CD4-positive, alpha-beta T cell (primary cell): ENCODE data around the gene C6orf89. TPM values are rescaled to one million over a fixed set of nuclear protein-coding genes. Genes with fewer than 3 reads are reported as not detected.
A peak's percentile ranks its signal among the peaks of the same experiment; 100 is the strongest.
"Not testable (repeated sequence)": the region's sequence is repeated elsewhere in the genome, so short reads cannot be mapped to it uniquely, and the experiment has no call there.

Source experiments
- ATAC-seq: fragments of 200-7000 bp; cut with Tn5 transposase; one replicate; pipeline ENCODE4 v1.10.0; 2022; ENCODE audit warnings: mild to moderate bottlenecking; ENCODE audit not compliant: poor library complexity
- CTCF ChIA-PET: fragments of 350-600 bp; sonication (Branson Sonifier 250); formaldehyde crosslinking; loops from one replicate; lab custom pipeline; 2021; ENCODE audit warnings: antibody characterized with exemption, inconsistent platforms; lab: Charles Lee
- POLR2A ChIA-PET: fragments of 350-600 bp; sonication (Branson Sonifier 250); formaldehyde crosslinking; loops from one replicate; lab custom pipeline; 2021; ENCODE audit warnings: antibody characterized with exemption, inconsistent platforms; lab: Charles Lee
- DNase-seq, 14 experiments: peaks; one replicate each; pipeline ENCODE4 v3.0.0-alpha.2; 2013 to 2020; ENCODE audit warnings: mixed read lengths in 2 of 14
- H3K27ac ChIP-seq, 2 donors: one replicate each; pipeline versions ENCODE4 v1.5.1 to v1.7.0; 2013; ENCODE audit warnings: low read length in 2 of 2, low read depth in 1 of 2, mild to moderate bottlenecking in 1 of 2
- H3K27me3 ChIP-seq, 2 experiments: 1 replicate in 1 of 2; 2 replicates in 1 of 2; pipeline versions ENCODE4 v1.6.1 to v1.7.0; 2013; ENCODE audit warnings: low read length in 2 of 2, control low read depth in 1 of 2, mild to moderate bottlenecking in 1 of 2, moderate library complexity in 1 of 2; ENCODE audit not compliant: insufficient read depth in 2 of 2, control insufficient read depth in 1 of 2
- H3K36me3 ChIP-seq: one replicate; pipeline ENCODE4 v1.6.1; 2013; ENCODE audit warnings: low read length, control low read depth; ENCODE audit not compliant: insufficient read depth
- H3K4me1 ChIP-seq: one replicate; pipeline ENCODE4 v1.6.1; 2013; ENCODE audit warnings: low read length, control low read depth; ENCODE audit not compliant: insufficient read depth
- H3K4me3 ChIP-seq: one replicate; pipeline ENCODE4 v1.5.1; 2013; ENCODE audit warnings: mild to moderate bottlenecking, low read length, moderate library complexity
- H3K9me3 ChIP-seq, 2 experiments: 1 replicate in 1 of 2; 2 replicates in 1 of 2; pipeline versions ENCODE4 v1.6.1 to v1.7.0; 2013; ENCODE audit warnings: low read length in 2 of 2, mild to moderate bottlenecking in 2 of 2, control low read depth in 1 of 2, moderate library complexity in 1 of 2; ENCODE audit not compliant: control insufficient read depth in 1 of 2, insufficient read depth in 1 of 2
- H3K27ac Mint-ChIP-seq: one replicate; pipeline ENCODE4 v1.8.0; 2020; ENCODE audit warnings: mixed read lengths
- H3K27me3 Mint-ChIP-seq: one replicate; pipeline ENCODE4 v1.8.0; 2021; ENCODE audit warnings: mixed read lengths
- H3K36me3 Mint-ChIP-seq: one replicate; pipeline ENCODE4 v1.8.0; 2021; ENCODE audit warnings: low read depth, mixed read lengths
- H3K4me1 Mint-ChIP-seq: one replicate; pipeline ENCODE4 v1.8.0; 2021; ENCODE audit warnings: low read depth, mixed read lengths
- H3K4me3 Mint-ChIP-seq: one replicate; pipeline ENCODE4 v1.8.0; 2020; ENCODE audit warnings: mild to moderate bottlenecking, mixed read lengths
- H3K9me3 Mint-ChIP-seq: one replicate; pipeline ENCODE4 v1.8.0; 2020; ENCODE audit warnings: mixed read lengths
- intact Hi-C, 2 experiments: fragments of 100-400 bp; cut with DNase I in 1 of 2; cut with micrococcal nuclease in 1 of 2; formaldehyde crosslinking; loops; one replicate each; pipeline versions ENCODE4 v1.15.1 to v1.9.0; 2023 to 2025; cut with DNase I, micrococcal nuclease
- total RNA-seq, 174 experiments: library from RNA in 2 of 174; stranded (reverse) in 2 of 174; gene quantifications; one replicate each; pipeline ENCODE4 v1.2.3 and lab custom pipeline; 2021 to 2026
- TF ChIP-seq, protein P1 (sequence below): fragments of 200-600 bp; IDR thresholded peaks from one replicate; pipeline ENCODE4 v1.8.0; 2022; ENCODE audit warnings: antibody characterized with exemption, mild to moderate bottlenecking

C6orf89 gene
- total RNA-seq, 2 experiments from 2014 or later: 23.7 to 24.0 TPM

DNA sequence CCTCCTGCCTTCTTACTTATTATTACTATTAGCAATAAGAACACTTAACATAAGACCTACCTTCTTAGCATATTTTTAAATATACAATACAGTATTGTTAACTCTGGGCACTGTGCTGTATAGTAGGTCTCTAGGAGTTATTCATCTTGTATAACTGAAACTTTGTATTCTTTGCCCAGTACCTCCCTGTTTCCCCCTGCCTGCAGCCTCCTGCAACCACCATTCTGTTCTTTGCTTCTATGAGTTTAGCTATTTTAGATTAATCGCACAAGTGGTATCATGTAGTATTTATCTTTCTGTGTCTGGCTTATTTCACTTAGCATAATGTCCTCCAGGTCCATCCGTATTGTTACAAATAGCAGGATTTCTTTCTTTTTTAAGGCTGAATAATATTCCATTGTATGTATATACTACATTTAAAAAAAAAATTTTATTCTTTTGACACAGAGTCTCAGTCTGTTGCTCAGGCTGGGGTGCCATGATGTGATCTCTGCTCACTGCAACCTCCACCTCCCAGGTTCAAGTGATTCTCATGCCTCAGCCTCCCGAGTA is 4.4 kb downstream of the C6orf89 start:
- no peaks in the 10 kb centered on the region for H3K27me3 Mint-ChIP-seq
- peaks cover 50% of the 10 kb centered on the region for H3K4me1 Mint-ChIP-seq

DNA sequence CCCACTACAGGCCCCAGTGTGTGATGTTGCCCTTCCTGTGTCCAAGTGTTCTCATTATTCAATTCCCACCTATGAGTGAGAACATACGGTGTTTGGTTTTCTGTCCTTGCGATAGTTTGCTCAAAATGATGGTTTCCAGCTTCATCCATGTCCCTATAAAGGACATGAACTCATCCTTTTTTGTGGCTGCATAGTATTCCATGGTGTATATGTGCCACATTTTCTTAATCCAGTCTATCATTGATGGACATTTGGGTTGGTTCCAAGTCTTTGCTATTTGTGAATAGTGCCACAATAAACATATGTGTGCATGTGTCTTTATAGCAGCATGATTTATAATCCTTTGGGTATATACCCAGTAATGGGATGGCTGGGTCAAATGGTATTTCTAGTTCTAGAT is 5.4 kb downstream of the C6orf89 start:
- H3K36me3 Mint-ChIP-seq: peaks cover 31% of the 10 kb centered on the region
- intact Hi-C loops, H3K4me1 ChIP-seq, POLR2A ChIA-PET, H3K9me3 ChIP-seq, DNase-seq, H3K27me3 Mint-ChIP-seq, H3K27ac ChIP-seq, H3K4me3 Mint-ChIP-seq, H3K9me3 Mint-ChIP-seq, H3K27ac Mint-ChIP-seq, ATAC-seq, H3K27me3 ChIP-seq, H3K4me3 ChIP-seq: not testable (repeated sequence)
- peaks cover 25% of the 10 kb centered on the region for H3K36me3 ChIP-seq
- H3K4me1 Mint-ChIP-seq: peaks cover 43% of the 10 kb centered on the region
- CTCF ChIA-PET: interaction anchor here (0.9 kb wide), 1 partner anchor 127 kb away, joined by 3 read pairs; no protein-coding TSS in a partner anchor

More for the DNA sequence above, 4.4 kb downstream of the C6orf89 start:
- ChIA-PET POLR2A (interaction anchor here (0.6 to 1.8 kb wide), 4 partner anchors 15 to 633 kb away, joined by 3 to 6 read pairs (median 4); partner anchors contain the start of genes MTCH1 and PPIL1), CTCF (interaction anchor here (1.2 to 2.2 kb wide), 2 partner anchors 16 to 128 kb away, joined by 4 to 6 read pairs; partner anchors contain the start of gene PPIL1)
- Histone ChIP-seq H3K27ac (no peak overlapping the region), H3K27me3 (no peaks in the 10 kb centered on the region), H3K4me1 (peaks cover 16% of the 10 kb centered on the region), H3K36me3 (peaks cover 18% of the 10 kb centered on the region), H3K4me3 (no peak overlapping the region), H3K9me3 (no peaks in the 10 kb centered on the region)
- Mint-ChIP-seq H3K4me3 (no peak overlapping the region), H3K27ac (peak overlapping the region; percentile 2), H3K9me3 (no peaks in the 10 kb centered on the region), H3K36me3 (peaks cover 21% of the 10 kb centered on the region)
- intact Hi-C loops: no loop called here
- ATAC-seq: no peak
- TF ChIP-seq, protein P1, sequence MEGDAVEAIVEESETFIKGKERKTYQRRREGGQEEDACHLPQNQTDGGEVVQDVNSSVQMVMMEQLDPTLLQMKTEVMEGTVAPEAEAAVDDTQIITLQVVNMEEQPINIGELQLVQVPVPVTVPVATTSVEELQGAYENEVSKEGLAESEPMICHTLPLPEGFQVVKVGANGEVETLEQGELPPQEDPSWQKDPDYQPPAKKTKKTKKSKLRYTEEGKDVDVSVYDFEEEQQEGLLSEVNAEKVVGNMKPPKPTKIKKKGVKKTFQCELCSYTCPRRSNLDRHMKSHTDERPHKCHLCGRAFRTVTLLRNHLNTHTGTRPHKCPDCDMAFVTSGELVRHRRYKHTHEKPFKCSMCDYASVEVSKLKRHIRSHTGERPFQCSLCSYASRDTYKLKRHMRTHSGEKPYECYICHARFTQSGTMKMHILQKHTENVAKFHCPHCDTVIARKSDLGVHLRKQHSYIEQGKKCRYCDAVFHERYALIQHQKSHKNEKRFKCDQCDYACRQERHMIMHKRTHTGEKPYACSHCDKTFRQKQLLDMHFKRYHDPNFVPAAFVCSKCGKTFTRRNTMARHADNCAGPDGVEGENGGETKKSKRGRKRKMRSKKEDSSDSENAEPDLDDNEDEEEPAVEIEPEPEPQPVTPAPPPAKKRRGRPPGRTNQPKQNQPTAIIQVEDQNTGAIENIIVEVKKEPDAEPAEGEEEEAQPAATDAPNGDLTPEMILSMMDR: no peak
- DNase-seq: no peak

DNA sequence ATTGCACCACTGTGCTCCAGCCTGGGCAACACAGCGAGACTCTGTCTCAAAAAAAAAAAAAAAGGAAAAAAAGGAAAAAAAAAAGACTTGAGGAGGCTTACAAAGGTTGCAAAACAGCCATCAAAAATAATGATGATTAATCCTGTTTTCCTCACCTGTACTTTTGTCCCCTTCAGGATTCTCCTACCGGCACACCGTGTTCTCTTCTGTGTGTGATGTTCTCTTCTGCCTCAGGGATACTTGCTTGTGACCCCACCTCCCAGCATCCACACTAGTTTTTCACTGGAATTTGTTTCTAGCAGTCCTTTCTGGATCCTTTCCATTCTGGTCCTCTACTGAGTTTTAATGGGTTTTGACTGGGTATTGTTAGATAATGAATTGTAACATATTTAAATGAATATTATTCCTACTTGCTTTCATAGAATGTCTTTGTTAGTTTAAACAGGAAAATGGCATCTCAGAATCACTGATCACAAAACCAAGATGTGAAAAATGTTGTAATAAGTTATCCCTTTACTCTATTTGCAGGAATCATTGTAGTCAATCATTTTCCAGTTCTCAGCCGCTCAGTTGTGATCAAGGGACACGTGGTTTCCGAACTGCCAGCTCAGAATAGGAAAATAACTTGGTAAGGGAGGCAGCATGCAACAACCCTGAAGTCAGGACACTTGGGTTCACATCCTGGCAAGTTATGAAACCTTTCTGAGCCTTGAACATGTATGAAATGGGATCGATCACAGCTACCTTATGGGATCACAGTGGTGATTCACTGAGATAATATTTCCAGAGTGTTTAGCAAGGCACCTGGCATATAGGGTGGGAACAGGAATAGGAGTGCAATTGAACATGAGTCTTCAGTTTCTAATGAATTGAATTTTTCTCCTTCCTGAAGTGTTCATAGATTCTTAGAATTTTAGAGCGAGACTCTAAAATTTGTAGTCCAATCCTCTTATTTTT is 8.5 kb downstream of the C6orf89 start:
- no peak overlapping the region for H3K27ac Mint-ChIP-seq
- Histone ChIP-seq H3K27ac (no peak overlapping the region), H3K4me1 (no peaks in the 10 kb centered on the region), H3K27me3 (no peaks in the 10 kb centered on the region), H3K9me3 (no peaks in the 10 kb centered on the region), H3K4me3 (no peak overlapping the region), H3K36me3 (peaks cover 33% of the 10 kb centered on the region)
- H3K4me1 Mint-ChIP-seq: peaks cover 27% of the 10 kb centered on the region
- no peak overlapping the region for H3K4me3 Mint-ChIP-seq
- TF ChIP-seq, protein P1: no peak
- H3K27me3 Mint-ChIP-seq: no peaks in the 10 kb centered on the region
- no peaks in the 10 kb centered on the region for H3K9me3 Mint-ChIP-seq
- H3K36me3 Mint-ChIP-seq: peaks cover 50% of the 10 kb centered on the region
- DNase-seq (no peak), ATAC-seq (no peak)
- ChIA-PET CTCF (interaction anchor here (1.2 kb wide), 1 partner anchor 124 kb away, joined by 3 read pairs; no protein-coding TSS in a partner anchor), POLR2A (no interaction called here)
- intact Hi-C loops: no loop called here
